Neural cell (in vitro differentiated cells): ENCODE measurements around the gene NOB1.

Experiments
- EP300 ChIP-seq: fragments of 450-650 bp; conservative IDR thresholded peaks from 2 replicates; pipeline ENCODE4 v1.6.1; 2014; ENCODE audit warnings: antibody characterized with exemption, mild to moderate bottlenecking, moderate library complexity; ENCODE audit not compliant: poor library complexity, severe bottlenecking
- EZH2 ChIP-seq: fragments of 200-600, 300-800 bp; shearing (Covaris generic), sonication (generic); IDR thresholded peaks from 2 replicates; pipeline ENCODE4 v1.6.1; 2014; ENCODE audit warnings: antibody characterized with exemption, low read length, borderline replicate concordance, mild to moderate bottlenecking; ENCODE audit not compliant: insufficient read depth, poor library complexity, severe bottlenecking
- MXI1 ChIP-seq: fragments of 450-650 bp; conservative IDR thresholded peaks from 2 replicates; pipeline ENCODE4 v1.6.1; 2014; ENCODE audit warnings: antibody characterized with exemption, mild to moderate bottlenecking; ENCODE audit not compliant: poor library complexity, severe bottlenecking
- POLR2AphosphoS5 ChIP-seq: IDR thresholded peaks from 2 replicates; pipeline ENCODE4 v1.6.1; 2012
- RAD21 ChIP-seq: fragments of 450-650 bp; conservative IDR thresholded peaks from 2 replicates; pipeline ENCODE4 v1.6.1; 2014; ENCODE audit warnings: antibody characterized with exemption, mild to moderate bottlenecking, moderate library complexity
- SMC3 ChIP-seq: fragments of 450-650 bp; conservative IDR thresholded peaks from 2 replicates; pipeline ENCODE4 v1.6.1; 2014; ENCODE audit warnings: antibody characterized with exemption, mild to moderate bottlenecking, moderate library complexity; ENCODE audit not compliant: poor library complexity
- TAF1 ChIP-seq: IDR thresholded peaks from 2 replicates; pipeline ENCODE4 v1.6.1; 2012; ENCODE audit warnings: low read depth
- TF ChIP-seq, protein P1 (sequence below): fragments of 450-650 bp; IDR thresholded peaks from 2 replicates; pipeline ENCODE4 v1.5.1; 2014; ENCODE audit warnings: antibody characterized with exemption, mild to moderate bottlenecking, moderate library complexity; ENCODE audit not compliant: poor library complexity, severe bottlenecking
- TF ChIP-seq, protein P2 (sequence below): IDR thresholded peaks from 2 replicates; pipeline ENCODE4 v1.6.1; 2012; ENCODE audit warnings: borderline replicate concordance

DNA sequence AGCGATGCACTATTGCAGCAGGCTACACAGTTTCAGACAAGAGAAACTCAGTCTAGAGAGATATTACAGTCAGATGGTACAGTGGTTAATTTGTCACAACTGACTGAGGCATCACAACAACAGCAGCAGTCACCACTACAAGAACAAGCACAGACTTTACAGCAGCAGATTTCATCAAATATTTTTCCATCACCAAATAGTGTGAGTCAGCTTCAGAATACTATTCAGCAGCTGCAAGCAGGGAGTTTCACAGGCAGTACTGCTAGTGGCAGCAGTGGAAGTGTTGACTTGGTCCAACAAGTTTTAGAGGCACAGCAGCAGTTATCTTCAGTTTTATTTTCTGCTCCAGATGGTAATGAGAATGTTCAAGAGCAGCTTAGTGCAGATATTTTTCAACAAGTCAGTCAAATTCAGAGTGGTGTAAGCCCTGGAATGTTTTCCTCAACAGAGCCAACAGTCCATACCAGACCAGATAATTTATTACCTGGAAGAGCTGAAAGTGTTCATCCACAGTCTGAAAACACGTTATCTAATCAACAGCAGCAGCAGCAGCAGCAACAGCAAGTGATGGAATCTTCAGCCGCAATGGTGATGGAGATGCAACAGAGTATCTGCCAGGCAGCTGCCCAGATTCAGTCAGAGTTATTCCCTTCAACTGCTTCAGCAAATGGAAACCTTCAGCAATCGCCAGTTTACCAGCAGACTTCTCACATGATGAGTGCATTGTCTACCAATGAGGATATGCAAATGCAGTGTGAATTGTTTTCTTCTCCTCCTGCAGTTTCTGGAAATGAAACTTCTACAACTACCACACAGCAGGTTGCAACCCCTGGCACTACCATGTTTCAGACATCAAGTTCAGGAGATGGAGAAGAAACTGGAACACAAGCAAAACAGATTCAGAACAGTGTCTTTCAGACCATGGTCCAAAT lies 62.5 kb downstream of the NOB1 start:
- TF ChIP-seq, protein P1, sequence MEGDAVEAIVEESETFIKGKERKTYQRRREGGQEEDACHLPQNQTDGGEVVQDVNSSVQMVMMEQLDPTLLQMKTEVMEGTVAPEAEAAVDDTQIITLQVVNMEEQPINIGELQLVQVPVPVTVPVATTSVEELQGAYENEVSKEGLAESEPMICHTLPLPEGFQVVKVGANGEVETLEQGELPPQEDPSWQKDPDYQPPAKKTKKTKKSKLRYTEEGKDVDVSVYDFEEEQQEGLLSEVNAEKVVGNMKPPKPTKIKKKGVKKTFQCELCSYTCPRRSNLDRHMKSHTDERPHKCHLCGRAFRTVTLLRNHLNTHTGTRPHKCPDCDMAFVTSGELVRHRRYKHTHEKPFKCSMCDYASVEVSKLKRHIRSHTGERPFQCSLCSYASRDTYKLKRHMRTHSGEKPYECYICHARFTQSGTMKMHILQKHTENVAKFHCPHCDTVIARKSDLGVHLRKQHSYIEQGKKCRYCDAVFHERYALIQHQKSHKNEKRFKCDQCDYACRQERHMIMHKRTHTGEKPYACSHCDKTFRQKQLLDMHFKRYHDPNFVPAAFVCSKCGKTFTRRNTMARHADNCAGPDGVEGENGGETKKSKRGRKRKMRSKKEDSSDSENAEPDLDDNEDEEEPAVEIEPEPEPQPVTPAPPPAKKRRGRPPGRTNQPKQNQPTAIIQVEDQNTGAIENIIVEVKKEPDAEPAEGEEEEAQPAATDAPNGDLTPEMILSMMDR: no peak
- TF ChIP-seq POLR2AphosphoS5 (no peak), EZH2 (no peak), RAD21 (no peak), SMC3 (no peak), EP300 (no peak), MXI1 (no peak), TAF1 (no peak)
- TF ChIP-seq, protein P2, sequence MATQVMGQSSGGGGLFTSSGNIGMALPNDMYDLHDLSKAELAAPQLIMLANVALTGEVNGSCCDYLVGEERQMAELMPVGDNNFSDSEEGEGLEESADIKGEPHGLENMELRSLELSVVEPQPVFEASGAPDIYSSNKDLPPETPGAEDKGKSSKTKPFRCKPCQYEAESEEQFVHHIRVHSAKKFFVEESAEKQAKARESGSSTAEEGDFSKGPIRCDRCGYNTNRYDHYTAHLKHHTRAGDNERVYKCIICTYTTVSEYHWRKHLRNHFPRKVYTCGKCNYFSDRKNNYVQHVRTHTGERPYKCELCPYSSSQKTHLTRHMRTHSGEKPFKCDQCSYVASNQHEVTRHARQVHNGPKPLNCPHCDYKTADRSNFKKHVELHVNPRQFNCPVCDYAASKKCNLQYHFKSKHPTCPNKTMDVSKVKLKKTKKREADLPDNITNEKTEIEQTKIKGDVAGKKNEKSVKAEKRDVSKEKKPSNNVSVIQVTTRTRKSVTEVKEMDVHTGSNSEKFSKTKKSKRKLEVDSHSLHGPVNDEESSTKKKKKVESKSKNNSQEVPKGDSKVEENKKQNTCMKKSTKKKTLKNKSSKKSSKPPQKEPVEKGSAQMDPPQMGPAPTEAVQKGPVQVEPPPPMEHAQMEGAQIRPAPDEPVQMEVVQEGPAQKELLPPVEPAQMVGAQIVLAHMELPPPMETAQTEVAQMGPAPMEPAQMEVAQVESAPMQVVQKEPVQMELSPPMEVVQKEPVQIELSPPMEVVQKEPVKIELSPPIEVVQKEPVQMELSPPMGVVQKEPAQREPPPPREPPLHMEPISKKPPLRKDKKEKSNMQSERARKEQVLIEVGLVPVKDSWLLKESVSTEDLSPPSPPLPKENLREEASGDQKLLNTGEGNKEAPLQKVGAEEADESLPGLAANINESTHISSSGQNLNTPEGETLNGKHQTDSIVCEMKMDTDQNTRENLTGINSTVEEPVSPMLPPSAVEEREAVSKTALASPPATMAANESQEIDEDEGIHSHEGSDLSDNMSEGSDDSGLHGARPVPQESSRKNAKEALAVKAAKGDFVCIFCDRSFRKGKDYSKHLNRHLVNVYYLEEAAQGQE: no peak
